ENCODE results near the gene GNAO1. TPM values are rescaled to one million over a fixed set of nuclear protein-coding genes. Genes with fewer than 3 reads are reported as not detected.

GNAO1 gene
- 3.4 and 4.2 TPM in 2 replicates for total RNA-seq (2014; rRNA removed; shearing (Covaris generic))

- peak; percentile 76 for DNase-seq (ENCODE audit: low read depth)
Measured at GRCh38 chr16:56191156-56191815, at the start of gene GNAO1. GNAO1 (plus strand) TSS chr16:56191489; CDS start chr16:56192236, 747 bp downstream.

- no peak for DNase-seq (ENCODE audit: low read depth)
Measured at GRCh38 chr16:56143666-56144065, 47.6 kb upstream of the GNAO1 start.

GRCh38 chr16:56145369-56145768, 45.9 kb upstream of the GNAO1 start:
- DNase-seq (ENCODE audit: low read depth): no peak

- DNase-seq (ENCODE audit: low read depth): no peak
Measured at GRCh38 chr16:56151621-56152020, 39.7 kb upstream of the GNAO1 start.

GRCh38 chr16:56161658-56162057, 29.6 kb upstream of the GNAO1 start:
- DNase-seq (ENCODE audit: low read depth): no peak

- DNase-seq (ENCODE audit: low read depth): no peak
Measured at GRCh38 chr16:56163089-56163488, 28.2 kb upstream of the GNAO1 start.

- DNase-seq (ENCODE audit: low read depth): no peak
Measured at GRCh38 chr16:56163938-56164337, 27.4 kb upstream of the GNAO1 start.

GRCh38 chr16:56164636-56165035, 26.7 kb upstream of the GNAO1 start:
- DNase-seq (ENCODE audit: low read depth): no peak

GRCh38 chr16:56174411-56174810, 16.9 kb upstream of the GNAO1 start:
- no peak for DNase-seq (ENCODE audit: low read depth)

GRCh38 chr16:56181401-56181800, 9.9 kb upstream of the GNAO1 start:
- no peak for DNase-seq (ENCODE audit: low read depth)

- no peak for DNase-seq (ENCODE audit: low read depth)
Measured at GRCh38 chr16:56183266-56183665, 8.0 kb upstream of the GNAO1 start.

- no peak for DNase-seq (ENCODE audit: low read depth)
Measured at GRCh38 chr16:56190048-56190676, 1.1 kb upstream of the GNAO1 start.

GRCh38 chr16:56190677-56191155, 573 bp upstream of the GNAO1 start:
- DNase-seq (ENCODE audit: low read depth): no peak

- DNase-seq (ENCODE audit: low read depth): no peak
Measured at GRCh38 chr16:56191835-56192634, 746 bp downstream of the GNAO1 start.

- DNase-seq (ENCODE audit: low read depth): no peak
Measured at GRCh38 chr16:56192635-56192945, 1.3 kb downstream of the GNAO1 start.

- DNase-seq (ENCODE audit: low read depth): no peak
Measured at GRCh38 chr16:56192986-56193945, 2.0 kb downstream of the GNAO1 start.

- peak; percentile 74 for DNase-seq (ENCODE audit: low read depth)
Measured at GRCh38 chr16:56193951-56194726, 2.9 kb downstream of the GNAO1 start.

- peak; percentile 85 for DNase-seq (ENCODE audit: low read depth)
Measured at GRCh38 chr16:56195151-56195550, 3.9 kb downstream of the GNAO1 start.

- DNase-seq (ENCODE audit: low read depth): no peak
Measured at GRCh38 chr16:56196381-56196780, 5.1 kb downstream of the GNAO1 start.

- no peak for DNase-seq (ENCODE audit: low read depth)
Measured at GRCh38 chr16:56197192-56197992, 6.1 kb downstream of the GNAO1 start.
